Activated CD8-positive, alpha-beta memory T cell treated with anti-CD3 and anti-CD28 coated beads, Interleukin-2, amount 10 ng/mL, durations not matched to agents 7 days and 5 days (primary cell): Measurements from ENCODE around the gene SKIC3. TPM values are rescaled to one million over a fixed set of nuclear protein-coding genes. Genes with fewer than 3 reads are reported as not detected.

Experiments
- ATAC-seq: fragments of 150-1000 bp; cut with Tn5 transposase; one replicate; pipeline ENCODE4 v1.10.0; 2021; ENCODE audit warnings: moderate library complexity
- CTCF ChIA-PET: fragments of 350-600 bp; sonication (Branson Sonifier 250); formaldehyde crosslinking; loops from one replicate; lab custom pipeline; 2021; ENCODE audit warnings: antibody characterized with exemption; lab: Charles Lee
- DNase-seq: peaks from one replicate; pipeline ENCODE4 v3.0.0-alpha.2; 2020
- H3K27ac Mint-ChIP-seq: one replicate; pipeline ENCODE4 v1.8.0; 2021; ENCODE audit warnings: mild to moderate bottlenecking, mixed read lengths
- H3K27me3 Mint-ChIP-seq: one replicate; pipeline ENCODE4 v1.8.0; 2021; ENCODE audit warnings: mixed read lengths
- H3K36me3 Mint-ChIP-seq: one replicate; pipeline ENCODE4 v1.8.0; 2021; ENCODE audit warnings: mild to moderate bottlenecking, mixed read lengths
- H3K4me1 Mint-ChIP-seq: one replicate; pipeline ENCODE4 v1.8.0; 2021; ENCODE audit warnings: mixed read lengths
- H3K4me3 Mint-ChIP-seq: one replicate; pipeline ENCODE4 v1.8.0; 2021; ENCODE audit warnings: mild to moderate bottlenecking, moderate library complexity, mixed read lengths
- H3K9me3 Mint-ChIP-seq: one replicate; pipeline ENCODE4 v1.8.0; 2022; ENCODE audit warnings: low read depth, mixed read lengths
- total RNA-seq, 2 experiments: library from RNA; stranded (reverse); gene quantifications; one replicate each; pipeline ENCODE4 v1.2.3, GENCODE V29; 2021

SKIC3 gene
- total RNA-seq, 2 experiments from 2014 or later: 64.1 to 75.0 TPM

DNA sequence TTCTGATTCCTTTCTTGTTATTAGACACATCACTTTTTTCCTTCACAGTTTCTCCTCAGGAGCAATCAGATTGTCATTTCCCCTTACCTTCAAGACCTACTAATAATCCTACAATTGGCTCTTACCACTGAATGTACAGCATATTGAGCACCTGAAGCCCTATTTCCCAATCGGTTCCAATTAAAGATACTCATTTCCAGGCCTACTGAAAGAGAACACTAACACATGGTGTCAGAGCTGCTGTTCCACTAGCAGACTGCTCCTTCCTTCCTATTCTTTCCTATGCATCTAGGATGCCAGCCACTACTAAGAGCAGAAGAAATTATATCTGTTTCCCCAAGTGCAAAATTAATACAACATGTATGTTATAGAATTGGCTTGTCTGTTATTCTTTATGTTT, 34.6 kb downstream of the SKIC3 start:
- peaks cover 42% of the 10 kb centered on the region for H3K36me3 Mint-ChIP-seq
- CTCF ChIA-PET: no interaction called here
- H3K9me3 Mint-ChIP-seq: no peaks in the 10 kb centered on the region
- H3K4me3 Mint-ChIP-seq: no peak overlapping the region
- H3K27ac Mint-ChIP-seq: no peak overlapping the region
- DNase-seq (no peak), ATAC-seq (no peak)
- H3K27me3 Mint-ChIP-seq: no peaks in the 10 kb centered on the region
- H3K4me1 Mint-ChIP-seq: no peaks in the 10 kb centered on the region

DNA sequence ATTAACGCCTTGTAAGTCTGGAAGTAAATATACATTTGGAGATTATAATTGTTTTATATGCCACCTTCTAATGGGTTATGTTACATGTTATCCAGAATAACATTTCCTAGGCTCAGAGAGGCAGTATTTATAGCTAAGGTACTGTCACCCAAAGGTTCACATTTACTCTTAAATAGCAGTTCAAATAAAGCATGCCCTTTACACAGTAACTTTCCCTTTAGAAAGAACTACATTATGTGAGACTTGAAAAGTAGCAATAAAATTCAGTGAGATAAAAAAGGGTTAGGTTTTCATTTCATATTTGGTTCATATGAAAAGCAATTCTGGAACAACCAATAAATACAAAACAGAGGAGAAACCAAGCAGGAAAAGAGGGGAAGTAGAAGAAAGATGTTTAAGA, 35.1 kb downstream of the SKIC3 start:
- Mint-ChIP-seq H3K27me3 (no peaks in the 10 kb centered on the region), H3K9me3 (no peaks in the 10 kb centered on the region), H3K27ac (no peak overlapping the region), H3K36me3 (peaks cover 44% of the 10 kb centered on the region), H3K4me3 (no peak overlapping the region), H3K4me1 (no peaks in the 10 kb centered on the region)
- DNase-seq (no peak), ATAC-seq (no peak)
- CTCF ChIA-PET: no interaction called here

DNA sequence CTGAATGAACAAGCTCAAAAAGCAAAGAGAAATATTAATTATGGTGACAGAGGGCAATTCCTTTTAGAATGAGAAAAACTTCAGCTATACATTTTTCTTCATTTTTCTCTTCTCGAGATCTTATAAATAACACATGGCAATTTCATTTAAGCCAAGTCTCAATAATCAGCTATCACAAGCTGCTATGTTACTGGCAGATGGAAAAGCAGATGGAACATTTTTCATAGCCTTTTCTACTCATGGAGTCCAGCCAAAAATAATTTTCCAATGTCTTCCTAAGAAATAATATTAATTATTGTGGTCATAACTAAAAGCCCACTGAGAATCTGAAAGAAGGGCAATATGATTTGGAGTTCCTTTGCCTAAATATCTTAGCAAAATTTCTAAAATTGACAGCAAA, 35.6 kb downstream of the SKIC3 start:
- no peak for ATAC-seq
- H3K4me1 Mint-ChIP-seq: no peaks in the 10 kb centered on the region
- DNase-seq: no peak
- H3K4me3 Mint-ChIP-seq: no peak overlapping the region
- no peaks in the 10 kb centered on the region for H3K9me3 Mint-ChIP-seq
- CTCF ChIA-PET: no interaction called here
- H3K27ac Mint-ChIP-seq: no peak overlapping the region
- no peaks in the 10 kb centered on the region for H3K27me3 Mint-ChIP-seq
- H3K36me3 Mint-ChIP-seq: peaks cover 42% of the 10 kb centered on the region

DNA sequence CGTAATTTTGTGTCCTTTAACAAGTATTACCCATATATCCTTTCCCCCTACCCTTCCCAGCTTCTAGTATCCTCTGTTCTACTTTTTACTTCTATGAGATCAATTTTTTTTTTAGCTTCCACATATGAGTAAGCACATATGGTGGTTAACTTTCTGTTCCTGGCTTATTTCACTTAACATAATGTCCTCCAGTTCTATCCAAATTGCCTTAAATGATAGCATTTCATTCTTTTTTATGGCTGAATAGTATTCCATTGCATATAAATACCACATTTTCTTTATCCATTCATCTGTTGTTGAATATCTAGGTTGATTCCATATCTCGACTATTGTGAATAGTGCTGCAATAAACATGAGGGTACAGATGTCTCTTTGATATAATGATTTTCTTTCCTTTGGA, 36.4 kb downstream of the SKIC3 start:
- H3K4me1 Mint-ChIP-seq: no peaks in the 10 kb centered on the region
- no peak overlapping the region for H3K4me3 Mint-ChIP-seq
- CTCF ChIA-PET: no interaction called here
- H3K27ac Mint-ChIP-seq: no peak overlapping the region
- ATAC-seq (no peak), DNase-seq (no peak)
- H3K27me3 Mint-ChIP-seq: no peaks in the 10 kb centered on the region
- H3K9me3 Mint-ChIP-seq: no peaks in the 10 kb centered on the region
- peaks cover 40% of the 10 kb centered on the region for H3K36me3 Mint-ChIP-seq

DNA sequence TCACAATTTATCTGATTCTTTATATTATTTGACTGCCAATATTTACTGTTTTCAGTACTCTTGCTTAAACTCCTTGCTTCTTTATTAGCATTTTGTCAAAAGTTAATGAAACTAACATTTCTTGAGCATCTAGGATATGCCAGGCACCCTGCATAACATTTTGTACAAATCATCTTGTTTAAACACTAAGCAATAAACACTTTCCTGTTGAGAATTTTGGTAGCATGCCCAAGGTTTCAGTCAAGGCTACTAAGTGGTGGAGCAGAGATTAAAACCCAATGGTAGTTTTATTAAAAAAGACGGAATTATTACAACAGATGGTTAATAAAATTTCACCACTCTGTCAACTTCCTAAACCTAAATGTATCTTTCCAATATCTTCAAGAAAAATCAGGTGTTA, 43.2 kb downstream of the SKIC3 start:
- no peak overlapping the region for H3K27ac Mint-ChIP-seq
- H3K9me3 Mint-ChIP-seq: no peaks in the 10 kb centered on the region
- no peak for DNase-seq
- CTCF ChIA-PET: no interaction called here
- no peak for ATAC-seq
- no peaks in the 10 kb centered on the region for H3K27me3 Mint-ChIP-seq
- no peak overlapping the region for H3K4me3 Mint-ChIP-seq
- no peaks in the 10 kb centered on the region for H3K4me1 Mint-ChIP-seq
- H3K36me3 Mint-ChIP-seq: peaks cover 37% of the 10 kb centered on the region

DNA sequence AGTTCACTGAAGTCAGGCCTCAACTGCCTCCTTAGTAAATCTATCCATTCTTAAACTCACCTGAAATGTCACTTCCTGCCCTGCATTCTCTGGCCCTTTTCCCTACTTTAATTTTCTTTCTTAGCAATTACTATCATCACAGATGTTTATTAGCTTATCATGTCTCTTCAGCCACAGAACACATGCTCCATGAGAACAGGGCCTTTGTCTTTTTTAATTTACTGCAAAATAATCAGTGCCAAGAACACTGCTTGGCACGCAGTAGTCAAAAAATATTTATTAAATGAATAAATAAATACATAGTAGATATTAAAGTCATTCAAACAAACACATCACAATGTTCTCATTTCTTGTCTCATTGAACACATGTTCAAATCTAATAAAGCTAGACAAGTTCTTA, 46.2 kb downstream of the SKIC3 start:
- DNase-seq: no peak
- H3K27me3 Mint-ChIP-seq: no peaks in the 10 kb centered on the region
- no peaks in the 10 kb centered on the region for H3K9me3 Mint-ChIP-seq
- no peak overlapping the region for H3K27ac Mint-ChIP-seq
- H3K36me3 Mint-ChIP-seq: peaks cover 37% of the 10 kb centered on the region
- no peak for ATAC-seq
- H3K4me3 Mint-ChIP-seq: no peak overlapping the region
- H3K4me1 Mint-ChIP-seq: no peaks in the 10 kb centered on the region
- CTCF ChIA-PET: no interaction called here

Other genes starting within 250 kb of the SKIC3 start
- gene FAM81B, start 163.6 kb downstream of the SKIC3 start, total RNA-seq: not detected
- gene ARSK, start 124 bp upstream of the SKIC3 start, total RNA-seq: 1 to 10 TPM; 4.3 to 4.9 TPM
- under 1 TPM; 0.28 to 0.58 TPM for gene GPR150, start 65.1 kb upstream of the SKIC3 start, total RNA-seq
- 1 to 10 TPM; 3.0 to 3.3 TPM for gene RFESD, start 91.8 kb upstream of the SKIC3 start, total RNA-seq
- gene SPATA9, start 128.0 kb upstream of the SKIC3 start, total RNA-seq: not detected
- gene RHOBTB3, start 176.4 kb upstream of the SKIC3 start, total RNA-seq: under 1 TPM; 0.35 to 0.55 TPM